GM10847 (cell line): Measurements from ENCODE around the gene TESMIN.

Experiments
- POLR2A ChIP-seq: IDR thresholded peaks from 2 replicates; pipeline ENCODE4 v1.6.1; 2011; ENCODE audit not compliant: insufficient read length; ENCODE audit errors: extremely low read depth

Gene TESMIN

GRCh38 chr11:68684385-68685356, 66.6 kb downstream of the TESMIN start, which contains the start of gene GAL:
GAL (plus strand) TSS chr11:68684544; CDS start chr11:68684924, 380 bp downstream.
- TF ChIP-seq POLR2A = no peak

GRCh38 chr11:68683536-68684384, 67.6 kb downstream of the TESMIN start:
- TF ChIP-seq POLR2A = no peak

- TF ChIP-seq POLR2A = no peak
Observed at GRCh38 chr11:68683121-68683520, 68.2 kb downstream of the TESMIN start.

- no peak for TF ChIP-seq POLR2A
Observed at GRCh38 chr11:68682531-68682961, 68.8 kb downstream of the TESMIN start.

GRCh38 chr11:68680541-68681231, 70.6 kb downstream of the TESMIN start:
- no peak for TF ChIP-seq POLR2A

- TF ChIP-seq POLR2A = no peak
Observed at GRCh38 chr11:68678031-68678441, 73.3 kb downstream of the TESMIN start.

- TF ChIP-seq POLR2A = no peak
Observed at GRCh38 chr11:68677432-68677831, 73.9 kb downstream of the TESMIN start.

- no peak for TF ChIP-seq POLR2A
Observed at GRCh38 chr11:68674461-68674860, 76.9 kb downstream of the TESMIN start.

GRCh38 chr11:68673991-68674390, 77.3 kb downstream of the TESMIN start:
- TF ChIP-seq POLR2A = no peak

GRCh38 chr11:68673306-68673945, 77.9 kb downstream of the TESMIN start:
- TF ChIP-seq POLR2A = no peak

- no peak for TF ChIP-seq POLR2A
Observed at GRCh38 chr11:68670208-68670992, 80.9 kb downstream of the TESMIN start.

GRCh38 chr11:68669301-68670090, 81.8 kb downstream of the TESMIN start:
- no peak for TF ChIP-seq POLR2A
